ENCODE data around the gene ABCC9. TPM values are rescaled to one million over a fixed set of nuclear protein-coding genes. Genes with fewer than 3 reads are reported as not detected.

Gene ABCC9
- total RNA-seq, 1 experiment from 2014 or later = not detected

DNA sequence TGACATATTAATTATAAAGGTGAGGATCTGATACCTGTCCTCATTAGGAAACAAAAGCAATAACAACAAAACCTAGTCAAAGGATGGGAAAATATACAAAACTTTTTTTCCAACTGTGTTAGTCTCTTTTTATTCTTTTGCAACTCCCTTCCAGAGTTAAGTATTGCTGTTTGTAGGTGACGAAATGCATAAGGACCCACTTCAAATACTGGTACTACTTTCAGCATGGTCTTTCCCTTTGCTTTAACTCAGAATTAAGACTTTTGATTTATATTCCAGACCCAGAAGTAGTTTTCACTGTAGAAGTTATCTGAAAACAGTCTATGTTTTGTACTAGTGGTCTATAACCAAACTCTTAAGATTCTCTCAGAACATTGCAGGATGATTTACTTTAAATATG is 34.1 kb upstream of the ABCC9 start:
- Histone ChIP-seq H3K36me3 (ENCODE audit: insufficient read depth, low read length) (no peaks in the 10 kb centered on the region), H2AFZ (ENCODE audit: low read length) (no peak overlapping the region), H3K4me1 (ENCODE audit: low read length) (no peaks in the 10 kb centered on the region), H3K4me2 (ENCODE audit: low read depth, low read length, poor library complexity, severe bottlenecking) (no peak overlapping the region), H3K27me3 (ENCODE audit: low read length) (no peaks in the 10 kb centered on the region), H3K79me2 (ENCODE audit: low read length) (no peaks in the 10 kb centered on the region), H3K9me3 (ENCODE audit: low read length) (no peaks in the 10 kb centered on the region), H3K27ac (ENCODE audit: low read length) (no peak overlapping the region), H3K9me2 (replicated peaks; ENCODE audit: insufficient read depth, low read length) (no peaks in the 10 kb centered on the region), H3K9ac (ENCODE audit: low read length) (no peak overlapping the region), H3K4me3 (ENCODE audit: low read length) (no peak overlapping the region), H4K20me1 (ENCODE audit: insufficient read depth, low read depth, low read length) (no peaks in the 10 kb centered on the region)
- no peak for DNase-seq

DNA sequence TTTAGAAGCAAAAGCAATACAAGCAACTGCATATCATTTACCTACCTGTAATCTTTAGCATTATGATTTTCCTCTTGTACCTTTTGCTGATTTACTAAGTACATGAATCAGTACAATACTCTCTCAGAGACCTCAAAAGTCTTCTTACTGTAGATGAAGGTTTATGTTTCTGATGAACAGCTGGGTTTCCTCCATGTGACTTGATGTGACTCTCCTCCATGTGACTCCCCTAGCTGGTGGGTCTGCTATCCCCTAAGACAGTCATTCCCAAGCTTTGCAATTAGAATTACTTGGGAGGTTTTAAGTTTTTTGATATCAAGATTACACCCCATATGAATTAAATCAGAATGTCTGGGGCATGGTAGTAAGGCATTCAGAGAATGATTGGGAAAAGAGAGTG is 32.0 kb upstream of the ABCC9 start:
- no peak overlapping the region for H3K9ac ChIP-seq (ENCODE audit: low read length)
- H3K9me3 ChIP-seq (ENCODE audit: low read length) = no peaks in the 10 kb centered on the region
- no peaks in the 10 kb centered on the region for H4K20me1 ChIP-seq (ENCODE audit: insufficient read depth, low read depth, low read length)
- no peaks in the 10 kb centered on the region for H3K36me3 ChIP-seq (ENCODE audit: insufficient read depth, low read length)
- H3K4me1 ChIP-seq (ENCODE audit: low read length) = no peaks in the 10 kb centered on the region
- no peaks in the 10 kb centered on the region for H3K79me2 ChIP-seq (ENCODE audit: low read length)
- H3K27me3 ChIP-seq (ENCODE audit: low read length) = no peaks in the 10 kb centered on the region
- H3K27ac ChIP-seq (ENCODE audit: low read length) = no peak overlapping the region
- no peak for DNase-seq
- no peak overlapping the region for H3K4me3 ChIP-seq (ENCODE audit: low read length)
- no peaks in the 10 kb centered on the region for H3K9me2 ChIP-seq (replicated peaks; ENCODE audit: insufficient read depth, low read length)
- no peak overlapping the region for H2AFZ ChIP-seq (ENCODE audit: low read length)
- H3K4me2 ChIP-seq (ENCODE audit: low read depth, low read length, poor library complexity, severe bottlenecking) = no peak overlapping the region

DNA sequence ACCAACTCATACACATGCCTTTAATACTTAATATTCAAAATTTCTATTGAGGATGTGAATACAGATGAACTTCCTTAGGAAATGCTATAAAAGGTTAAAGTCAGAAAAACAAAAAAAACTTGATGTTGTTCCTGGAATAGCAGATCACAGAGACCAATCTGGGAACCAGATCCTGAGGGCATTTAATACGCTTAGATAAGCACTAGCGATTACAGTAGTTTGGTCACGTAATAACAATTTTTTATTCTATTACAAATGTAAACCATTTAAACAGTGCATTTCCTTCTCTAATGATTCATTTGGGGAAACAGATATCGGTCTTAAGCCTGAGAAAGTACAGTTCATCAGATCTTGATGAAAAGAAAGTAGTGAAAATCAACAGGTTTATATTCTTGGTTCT is 30.8 kb upstream of the ABCC9 start:
- H2AFZ ChIP-seq (ENCODE audit: low read length) = no peak overlapping the region
- peak; percentile 5 for DNase-seq
- no peaks in the 10 kb centered on the region for H3K9me3 ChIP-seq (ENCODE audit: low read length)
- no peak overlapping the region for H3K4me2 ChIP-seq (ENCODE audit: low read depth, low read length, poor library complexity, severe bottlenecking)
- no peaks in the 10 kb centered on the region for H3K9me2 ChIP-seq (replicated peaks; ENCODE audit: insufficient read depth, low read length)
- H3K9ac ChIP-seq (ENCODE audit: low read length) = no peak overlapping the region
- no peaks in the 10 kb centered on the region for H3K4me1 ChIP-seq (ENCODE audit: low read length)
- no peaks in the 10 kb centered on the region for H4K20me1 ChIP-seq (ENCODE audit: insufficient read depth, low read depth, low read length)
- H3K27ac ChIP-seq (ENCODE audit: low read length) = no peak overlapping the region
- H3K27me3 ChIP-seq (ENCODE audit: low read length) = no peaks in the 10 kb centered on the region
- no peak overlapping the region for H3K4me3 ChIP-seq (ENCODE audit: low read length)
- no peaks in the 10 kb centered on the region for H3K79me2 ChIP-seq (ENCODE audit: low read length)
- H3K36me3 ChIP-seq (ENCODE audit: insufficient read depth, low read length) = no peaks in the 10 kb centered on the region

DNA sequence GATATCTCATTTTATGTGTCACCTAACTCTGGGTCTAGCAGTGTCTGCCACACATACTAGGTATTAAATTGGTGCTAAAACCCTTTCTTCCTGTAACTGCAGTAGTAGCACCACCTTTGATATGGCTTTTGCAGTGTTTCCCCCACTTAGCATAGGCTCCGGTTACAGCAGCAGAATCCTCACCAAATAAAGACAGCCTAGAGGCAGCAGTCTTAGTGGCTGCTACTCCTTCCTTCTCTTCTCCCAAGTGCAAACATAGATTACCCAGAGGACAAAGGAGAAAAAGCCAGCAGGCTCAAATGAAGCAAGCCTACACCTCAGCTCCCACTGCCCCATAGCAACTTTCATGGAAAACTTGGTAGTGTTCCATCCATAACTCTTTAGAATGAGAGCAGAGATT is 30.1 kb upstream of the ABCC9 start:
- Histone ChIP-seq H3K79me2 (ENCODE audit: low read length) (no peaks in the 10 kb centered on the region), H3K9ac (ENCODE audit: low read length) (no peak overlapping the region), H3K36me3 (ENCODE audit: insufficient read depth, low read length) (no peaks in the 10 kb centered on the region), H3K4me2 (ENCODE audit: low read depth, low read length, poor library complexity, severe bottlenecking) (no peak overlapping the region), H3K9me3 (ENCODE audit: low read length) (no peaks in the 10 kb centered on the region), H3K4me3 (ENCODE audit: low read length) (no peak overlapping the region), H3K4me1 (ENCODE audit: low read length) (no peaks in the 10 kb centered on the region), H3K9me2 (replicated peaks; ENCODE audit: insufficient read depth, low read length) (no peaks in the 10 kb centered on the region), H3K27me3 (ENCODE audit: low read length) (no peaks in the 10 kb centered on the region), H4K20me1 (ENCODE audit: insufficient read depth, low read depth, low read length) (no peaks in the 10 kb centered on the region), H3K27ac (ENCODE audit: low read length) (no peak overlapping the region), H2AFZ (ENCODE audit: low read length) (no peak overlapping the region)
- DNase-seq = peak; percentile 23

DNA sequence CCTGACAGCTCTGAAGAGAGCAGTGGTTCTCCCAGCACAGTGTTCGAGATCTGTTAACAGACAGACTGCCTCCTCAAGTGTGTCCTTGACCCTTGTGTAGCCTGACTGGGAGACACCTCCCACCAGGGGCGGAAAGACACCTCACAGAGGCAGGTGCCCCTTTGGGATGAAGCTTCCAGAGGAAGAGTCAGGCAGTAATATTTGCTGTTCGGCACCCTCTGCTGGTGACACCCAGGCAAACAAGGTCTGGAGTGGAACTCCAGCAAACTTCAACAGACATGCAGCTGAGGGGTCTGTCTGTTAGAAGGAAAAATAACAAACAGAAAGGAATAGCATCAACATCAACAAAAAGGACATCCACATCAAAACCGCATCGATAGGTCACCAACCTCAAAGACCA is 21.6 kb upstream of the ABCC9 start:
- Histone ChIP-seq H3K4me2 (ENCODE audit: low read depth, low read length, poor library complexity, severe bottlenecking) (no peak overlapping the region), H3K36me3 (ENCODE audit: insufficient read depth, low read length) (no peaks in the 10 kb centered on the region), H3K27me3 (ENCODE audit: low read length) (no peaks in the 10 kb centered on the region), H3K9me3 (ENCODE audit: low read length) (no peaks in the 10 kb centered on the region), H2AFZ (ENCODE audit: low read length) (no peak overlapping the region), H3K27ac (ENCODE audit: low read length) (no peak overlapping the region), H3K4me3 (ENCODE audit: low read length) (no peak overlapping the region), H3K4me1 (ENCODE audit: low read length) (no peaks in the 10 kb centered on the region), H3K9me2 (replicated peaks; ENCODE audit: insufficient read depth, low read length) (no peaks in the 10 kb centered on the region), H3K79me2 (ENCODE audit: low read length) (no peaks in the 10 kb centered on the region), H3K9ac (ENCODE audit: low read length) (no peak overlapping the region), H4K20me1 (ENCODE audit: insufficient read depth, low read depth, low read length) (no peaks in the 10 kb centered on the region)
- no peak for DNase-seq

DNA sequence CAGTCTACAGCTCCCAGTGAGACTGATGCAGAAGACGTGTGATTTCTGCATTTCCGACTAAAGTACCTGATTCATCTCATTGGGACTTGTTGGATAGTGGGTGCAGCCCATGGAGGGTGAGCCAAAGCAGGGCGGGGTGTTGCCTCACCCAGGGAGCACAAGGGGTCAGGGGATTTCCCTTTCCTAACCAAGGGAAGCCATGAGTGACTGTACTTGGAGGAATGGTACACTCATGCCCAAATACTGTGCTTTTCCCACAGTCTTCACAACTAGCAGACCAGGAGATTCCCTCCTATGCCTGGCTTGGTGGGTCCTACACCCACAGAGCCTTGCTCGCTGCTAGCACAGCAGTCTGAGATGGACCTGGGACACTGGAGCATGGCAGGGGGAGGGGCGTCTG is 21.0 kb upstream of the ABCC9 start:
- no peaks in the 10 kb centered on the region for H3K36me3 ChIP-seq (ENCODE audit: insufficient read depth, low read length)
- H3K9ac ChIP-seq (ENCODE audit: low read length) = no peak overlapping the region
- no peak overlapping the region for H2AFZ ChIP-seq (ENCODE audit: low read length)
- H4K20me1 ChIP-seq (ENCODE audit: insufficient read depth, low read depth, low read length) = no peaks in the 10 kb centered on the region
- H3K4me2 ChIP-seq (ENCODE audit: low read depth, low read length, poor library complexity, severe bottlenecking) = no peak overlapping the region
- no peaks in the 10 kb centered on the region for H3K4me1 ChIP-seq (ENCODE audit: low read length)
- no peaks in the 10 kb centered on the region for H3K9me2 ChIP-seq (replicated peaks; ENCODE audit: insufficient read depth, low read length)
- no peak for DNase-seq
- no peak overlapping the region for H3K4me3 ChIP-seq (ENCODE audit: low read length)
- H3K79me2 ChIP-seq (ENCODE audit: low read length) = no peaks in the 10 kb centered on the region
- no peak overlapping the region for H3K27ac ChIP-seq (ENCODE audit: low read length)
- H3K9me3 ChIP-seq (ENCODE audit: low read length) = no peaks in the 10 kb centered on the region
- no peaks in the 10 kb centered on the region for H3K27me3 ChIP-seq (ENCODE audit: low read length)

DNA sequence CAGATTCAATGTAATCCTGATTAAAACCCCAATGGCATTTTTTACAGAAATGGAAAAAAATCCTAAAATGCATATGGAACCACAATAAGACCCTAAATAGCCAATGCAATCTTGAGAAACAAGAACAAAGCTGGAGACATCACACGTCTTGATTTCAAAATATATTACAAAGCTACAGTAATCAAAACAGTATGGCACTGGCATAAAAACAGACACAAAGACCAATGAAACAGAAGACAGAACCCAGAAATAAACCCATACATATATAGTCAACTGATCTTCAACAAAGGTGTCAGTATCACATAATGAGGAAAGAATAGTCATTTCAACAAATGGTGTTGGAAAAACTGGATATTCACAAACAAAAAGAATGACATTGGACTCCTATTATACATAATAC is 9.4 kb upstream of the ABCC9 start:
- DNase-seq = no peak
- H3K27me3 ChIP-seq (ENCODE audit: low read length) = no peaks in the 10 kb centered on the region
- H3K9me3 ChIP-seq (ENCODE audit: low read length) = peaks cover 16% of the 10 kb centered on the region
- no peaks in the 10 kb centered on the region for H4K20me1 ChIP-seq (ENCODE audit: insufficient read depth, low read depth, low read length)
- no peaks in the 10 kb centered on the region for H3K9me2 ChIP-seq (replicated peaks; ENCODE audit: insufficient read depth, low read length)
- no peak overlapping the region for H2AFZ ChIP-seq (ENCODE audit: low read length)
- no peaks in the 10 kb centered on the region for H3K4me1 ChIP-seq (ENCODE audit: low read length)
- no peaks in the 10 kb centered on the region for H3K79me2 ChIP-seq (ENCODE audit: low read length)
- no peak overlapping the region for H3K9ac ChIP-seq (ENCODE audit: low read length)
- no peak overlapping the region for H3K4me2 ChIP-seq (ENCODE audit: low read depth, low read length, poor library complexity, severe bottlenecking)
- no peak overlapping the region for H3K27ac ChIP-seq (ENCODE audit: low read length)
- H3K36me3 ChIP-seq (ENCODE audit: insufficient read depth, low read length) = no peaks in the 10 kb centered on the region
- no peak overlapping the region for H3K4me3 ChIP-seq (ENCODE audit: low read length)

DNA sequence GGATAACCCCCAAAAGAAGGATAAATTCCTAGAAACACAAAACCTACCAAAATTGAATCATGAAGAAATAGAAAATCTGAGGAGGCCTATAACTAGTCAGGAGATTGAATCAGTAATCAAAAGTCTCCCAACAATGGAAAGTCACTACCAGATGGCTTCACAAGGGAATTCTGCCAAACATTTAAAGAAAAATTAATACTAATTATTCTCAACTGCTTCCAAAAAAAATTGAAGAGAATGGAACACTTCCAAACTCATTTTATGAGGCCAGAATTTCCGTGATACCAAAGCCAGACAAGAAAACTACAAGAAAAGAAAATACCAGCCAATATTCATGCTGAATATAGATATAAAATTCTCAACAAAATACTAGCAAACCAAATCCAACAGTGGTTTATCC is 7.8 kb upstream of the ABCC9 start:
- Histone ChIP-seq H3K9me2 (replicated peaks; ENCODE audit: insufficient read depth, low read length) (no peaks in the 10 kb centered on the region), H3K9me3 (ENCODE audit: low read length) (peaks cover 16% of the 10 kb centered on the region), H4K20me1 (ENCODE audit: insufficient read depth, low read depth, low read length) (no peaks in the 10 kb centered on the region), H3K79me2 (ENCODE audit: low read length) (no peaks in the 10 kb centered on the region), H3K9ac (ENCODE audit: low read length) (no peak overlapping the region), H3K4me2 (ENCODE audit: low read depth, low read length, poor library complexity, severe bottlenecking) (no peak overlapping the region), H3K36me3 (ENCODE audit: insufficient read depth, low read length) (no peaks in the 10 kb centered on the region), H3K27ac (ENCODE audit: low read length) (no peak overlapping the region), H3K4me3 (ENCODE audit: low read length) (no peak overlapping the region), H2AFZ (ENCODE audit: low read length) (no peak overlapping the region), H3K27me3 (ENCODE audit: low read length) (no peaks in the 10 kb centered on the region), H3K4me1 (ENCODE audit: low read length) (no peaks in the 10 kb centered on the region)
- no peak for DNase-seq

DNA sequence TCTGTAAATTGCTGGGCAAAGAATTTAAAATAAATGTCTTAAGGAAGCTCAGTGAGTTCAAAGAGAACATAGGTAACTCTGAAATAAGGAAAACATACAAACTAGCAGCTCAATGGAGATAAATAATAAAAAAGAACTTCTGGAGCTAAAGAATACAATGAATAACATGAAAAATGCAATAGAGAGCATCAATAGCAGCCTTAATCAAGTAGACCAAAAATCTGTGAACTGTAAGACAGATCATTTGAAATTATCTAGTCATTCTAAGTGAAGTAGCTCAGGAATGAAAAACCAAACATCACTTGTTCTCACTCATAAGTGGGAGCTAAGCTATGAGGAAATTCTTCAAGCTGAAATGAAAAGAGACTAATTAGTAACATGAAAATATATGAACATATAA is 5.8 kb upstream of the ABCC9 start:
- Histone ChIP-seq H3K36me3 (ENCODE audit: insufficient read depth, low read length) (no peaks in the 10 kb centered on the region), H2AFZ (ENCODE audit: low read length) (no peak overlapping the region), H3K27me3 (ENCODE audit: low read length) (no peaks in the 10 kb centered on the region), H3K4me3 (ENCODE audit: low read length) (no peak overlapping the region), H3K79me2 (ENCODE audit: low read length) (no peaks in the 10 kb centered on the region), H3K4me1 (ENCODE audit: low read length) (no peaks in the 10 kb centered on the region), H3K9me2 (replicated peaks; ENCODE audit: insufficient read depth, low read length) (no peaks in the 10 kb centered on the region), H3K9me3 (ENCODE audit: low read length) (peaks cover 16% of the 10 kb centered on the region), H4K20me1 (ENCODE audit: insufficient read depth, low read depth, low read length) (no peaks in the 10 kb centered on the region), H3K9ac (ENCODE audit: low read length) (no peak overlapping the region), H3K27ac (ENCODE audit: low read length) (no peak overlapping the region), H3K4me2 (ENCODE audit: low read depth, low read length, poor library complexity, severe bottlenecking) (no peak overlapping the region)
- DNase-seq = no peak

Measured in Karpas-422 (cell line).